Tibial nerve (tissue), 4 donors: Measurements from ENCODE around the gene EFCAB14. TPM values are rescaled to one million over a fixed set of nuclear protein-coding genes. Genes with fewer than 3 reads are reported as not detected.

Source experiments
- DNase-seq, 2 donors: peaks; one replicate each; pipeline ENCODE4 v3.0.0-alpha.2; 2019; ENCODE audit warnings: low spot score in 2 of 2
- H3K27ac ChIP-seq, 4 donors: fragments of 200-600 bp; sonication (generic) in 3 of 4; one replicate each; pipeline ENCODE4 v1.5.1; 2017 to 2019; ENCODE audit warnings: mild to moderate bottlenecking in 1 of 4
- H3K27me3 ChIP-seq, 2 donors: fragments of 200-600 bp; sonication (generic) in 1 of 2; one replicate each; pipeline versions ENCODE4 v1.5.1 to v1.6.0; 2017 to 2019
- H3K36me3 ChIP-seq, 3 donors: fragments of 200-600 bp; sonication (generic); one replicate each; pipeline ENCODE4 v1.5.1; 2018 to 2019
- H3K4me1 ChIP-seq, 4 donors: fragments of 200-600 bp; sonication (generic) in 3 of 4; one replicate each; pipeline ENCODE4 v1.5.1; 2017 to 2019
- H3K4me3 ChIP-seq, 4 donors: fragments of 200-600 bp; sonication (generic) in 3 of 4; one replicate each; pipeline ENCODE4 v1.5.1; 2017 to 2019; ENCODE audit warnings: mild to moderate bottlenecking in 1 of 4, moderate library complexity in 1 of 4
- H3K9me3 ChIP-seq, 4 donors: fragments of 200-600 bp; sonication (generic) in 3 of 4; one replicate each; pipeline ENCODE4 v1.5.1; 2017 to 2019
- CTCF ChIP-seq, 5 experiments: fragments of 200-600 bp in 3 of 5; fragments of 450-650 bp in 2 of 5; sonication (generic) in 3 of 5; IDR thresholded peaks; one replicate each; pipeline ENCODE4 v1.5.1; 2016 to 2019; ENCODE audit warnings: antibody characterized with exemption in 5 of 5, mild to moderate bottlenecking in 3 of 5, moderate library complexity in 2 of 5
- EP300 ChIP-seq, 2 donors: sonication (generic); formaldehyde crosslinking; IDR thresholded peaks; one replicate each; pipeline ENCODE4 v1.6.1; 2017; ENCODE audit warnings: antibody characterized with exemption in 2 of 2, mild to moderate bottlenecking in 1 of 2
- POLR2A ChIP-seq, 2 donors: fragments of 450-650 bp; IDR thresholded peaks; one replicate each; pipeline ENCODE4 v1.6.1; 2017; ENCODE audit warnings: antibody characterized with exemption in 2 of 2, mild to moderate bottlenecking in 2 of 2, moderate library complexity in 2 of 2
- WGBS, 2 donors: methylation state at CpG; one replicate each; pipeline ENCODE4 v1.1.5; 2018; 5-methylcytosine and 5-hydroxymethylcytosine counted together
- total RNA-seq, 4 donors: library from RNA; depleted of rRNA; stranded (reverse); fragments of >200 nt; gene quantifications; one replicate each; pipeline ENCODE4 v1.1.0, GENCODE V29; 2016

The EFCAB14 gene
- total RNA-seq, 4 donors from 2014 or later: 81.0 to 106 (median 97.0) TPM

DNA sequence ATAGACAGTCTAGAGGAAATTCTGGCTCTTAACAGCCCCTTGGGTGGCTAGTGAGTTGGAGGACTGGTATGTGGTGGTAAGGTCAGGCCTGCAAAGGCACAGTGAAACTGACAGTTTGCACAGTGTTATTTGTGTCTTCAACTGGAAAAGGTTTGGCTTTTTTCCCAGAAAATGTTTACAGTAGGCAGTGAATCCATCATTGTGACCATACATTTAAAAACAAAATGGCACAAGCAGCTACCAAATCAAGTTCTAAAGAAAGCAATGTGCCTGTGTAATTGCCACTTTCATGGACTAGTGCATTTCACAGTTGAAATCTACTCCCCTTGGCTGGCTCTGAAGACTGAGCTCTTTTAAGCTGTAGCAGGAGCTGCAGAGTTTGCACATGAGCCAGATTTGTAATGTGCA is 75.5 kb downstream of the EFCAB14 start:
- Histone ChIP-seq H3K4me3 (no peak overlapping the region), H3K9me3 (no peaks in the 10 kb centered on the region), H3K4me1 (peaks cover 0 to 13% (median 5%) of the 10 kb centered on the region in 4 donors), H3K27ac (peak overlapping the region in 2 of 4 donors; percentile 11 to 54), H3K27me3 (no peaks in the 10 kb centered on the region), H3K36me3 (peaks cover 0 to 54% (median 0%) of the 10 kb centered on the region in 3 donors)
- TF ChIP-seq POLR2A (IDR thresholded peaks at IDR 0.05) (no peak), CTCF (IDR thresholded peaks at IDR 0.05) (no peak), EP300 (IDR thresholded peaks at IDR 0.05) (no peak)
- no peak for DNase-seq

GRCh38 chr1:46642115-46642680 is 76.7 kb downstream of the EFCAB14 start:
- TF ChIP-seq POLR2A (IDR thresholded peaks at IDR 0.05) (no peak), EP300 (IDR thresholded peaks at IDR 0.05) (no peak), CTCF (IDR thresholded peaks at IDR 0.05) (no peak)
- H3K4me1 ChIP-seq: peaks cover 0 to 17% (median 5%) of the 10 kb centered on the region in 4 donors
- H3K27ac ChIP-seq: peak overlapping the region in 1 of 4 donors; percentile 54
- H3K9me3 ChIP-seq: no peaks in the 10 kb centered on the region
- peaks cover 0 to 44% (median 0%) of the 10 kb centered on the region in 3 donors for H3K36me3 ChIP-seq
- H3K27me3 ChIP-seq: no peaks in the 10 kb centered on the region
- DNase-seq: no peak
- no peak overlapping the region for H3K4me3 ChIP-seq

DNA sequence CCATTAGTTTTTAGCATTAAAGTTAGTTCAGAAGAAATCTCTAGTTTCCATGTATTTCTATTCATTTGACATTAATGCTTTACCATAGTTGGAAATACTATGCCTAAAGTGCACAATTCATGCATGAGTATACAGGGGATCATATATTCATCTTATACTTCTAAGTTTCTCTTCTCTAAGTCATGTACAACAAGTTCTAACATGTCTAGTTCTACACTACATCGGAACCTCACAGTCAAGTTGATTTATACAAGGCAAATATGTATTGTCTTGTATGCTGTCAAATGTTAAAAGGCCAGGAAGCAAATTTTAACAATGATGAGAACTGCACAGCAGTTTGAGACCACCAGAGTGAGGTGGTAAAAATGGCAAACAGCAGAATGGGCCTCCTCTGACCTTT is 79.4 kb downstream of the EFCAB14 start:
- H3K27me3 ChIP-seq: no peaks in the 10 kb centered on the region
- H3K36me3 ChIP-seq: peaks cover 0 to 62% (median 0%) of the 10 kb centered on the region in 3 donors
- H3K9me3 ChIP-seq: no peaks in the 10 kb centered on the region
- 87 to 88% methylated on average over 1 of the region's 1 CpG for WGBS, 2 donors
- TF ChIP-seq POLR2A (IDR thresholded peaks at IDR 0.05) (no peak), EP300 (IDR thresholded peaks at IDR 0.05) (no peak), CTCF (IDR thresholded peaks at IDR 0.05) (no peak)
- peaks cover 0 to 17% (median 5%) of the 10 kb centered on the region in 4 donors for H3K4me1 ChIP-seq
- no peak overlapping the region for H3K27ac ChIP-seq
- no peak for DNase-seq
- no peak overlapping the region for H3K4me3 ChIP-seq

- Histone ChIP-seq H3K36me3 (peaks cover 0 to 68% (median 0%) of the 10 kb centered on the region in 3 donors), H3K9me3 (no peaks in the 10 kb centered on the region), H3K4me3 (no peak overlapping the region), H3K4me1 (peaks cover 0 to 16% (median 5%) of the 10 kb centered on the region in 4 donors), H3K27ac (no peak overlapping the region), H3K27me3 (no peaks in the 10 kb centered on the region)
- TF ChIP-seq EP300 (IDR thresholded peaks at IDR 0.05): no peak
- TF ChIP-seq CTCF (IDR thresholded peaks at IDR 0.05): no peak
- no peak for TF ChIP-seq POLR2A (IDR thresholded peaks at IDR 0.05)
- DNase-seq: no peak
Observed at GRCh38 chr1:46638921-46639320, 80.0 kb downstream of the EFCAB14 start.

DNA sequence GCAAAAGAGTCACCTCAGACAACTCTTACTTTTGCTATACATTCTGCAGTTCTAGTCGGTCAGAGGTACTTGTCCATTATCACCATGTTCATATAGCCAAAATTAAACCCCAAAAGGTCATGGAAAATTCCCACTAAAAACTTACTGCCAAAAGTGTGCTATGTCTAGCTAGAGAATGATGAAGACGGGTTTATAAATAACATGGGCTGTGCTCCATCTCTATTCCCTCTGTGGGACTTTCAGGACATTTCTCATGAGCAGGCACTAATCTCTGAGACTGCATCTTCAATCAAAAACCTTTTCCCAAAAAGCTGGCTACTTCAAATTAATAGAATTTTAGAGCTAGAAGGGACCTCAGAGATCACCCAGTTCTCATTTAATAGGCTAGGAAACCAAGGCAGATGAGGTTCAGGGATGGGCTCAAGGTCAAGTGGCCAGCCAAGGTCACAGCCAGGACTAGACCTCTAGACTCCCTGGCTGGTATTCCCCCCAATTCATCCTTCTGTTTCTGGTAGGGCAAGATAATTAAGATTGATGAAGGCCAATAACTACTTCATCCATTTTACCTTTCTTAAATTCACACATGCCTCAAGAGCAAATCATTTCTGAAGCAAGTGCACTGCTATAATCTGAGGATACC is 81.3 kb downstream of the EFCAB14 start:
- WGBS, 2 donors: 25 to 29% methylated on average over 2 of the region's 2 CpGs
- H3K4me1 ChIP-seq: peaks cover 0 to 5% (median 0%) of the 10 kb centered on the region in 4 donors
- no peak overlapping the region for H3K4me3 ChIP-seq
- no peaks in the 10 kb centered on the region for H3K9me3 ChIP-seq
- peaks cover 0 to 72% (median 0%) of the 10 kb centered on the region in 3 donors for H3K36me3 ChIP-seq
- TF ChIP-seq EP300 (IDR thresholded peaks at IDR 0.05) (no peak), POLR2A (IDR thresholded peaks at IDR 0.05) (no peak), CTCF (IDR thresholded peaks at IDR 0.05) (no peak)
- H3K27ac ChIP-seq: peak overlapping the region in 1 of 4 donors; percentile 46
- H3K27me3 ChIP-seq: no peaks in the 10 kb centered on the region
- DNase-seq: no peak
